ENCODE results near the gene TM6SF1. TPM values are rescaled to one million over a fixed set of nuclear protein-coding genes. Genes with fewer than 3 reads are reported as not detected.

Gene TM6SF1
- total and polyA plus RNA-seq, 9 of the 15 experiments (the other 6 are each of a cell fraction or from before 2014, with no cell fraction given), result 1.0 to 5.6 (median 3.5) TPM

DNA sequence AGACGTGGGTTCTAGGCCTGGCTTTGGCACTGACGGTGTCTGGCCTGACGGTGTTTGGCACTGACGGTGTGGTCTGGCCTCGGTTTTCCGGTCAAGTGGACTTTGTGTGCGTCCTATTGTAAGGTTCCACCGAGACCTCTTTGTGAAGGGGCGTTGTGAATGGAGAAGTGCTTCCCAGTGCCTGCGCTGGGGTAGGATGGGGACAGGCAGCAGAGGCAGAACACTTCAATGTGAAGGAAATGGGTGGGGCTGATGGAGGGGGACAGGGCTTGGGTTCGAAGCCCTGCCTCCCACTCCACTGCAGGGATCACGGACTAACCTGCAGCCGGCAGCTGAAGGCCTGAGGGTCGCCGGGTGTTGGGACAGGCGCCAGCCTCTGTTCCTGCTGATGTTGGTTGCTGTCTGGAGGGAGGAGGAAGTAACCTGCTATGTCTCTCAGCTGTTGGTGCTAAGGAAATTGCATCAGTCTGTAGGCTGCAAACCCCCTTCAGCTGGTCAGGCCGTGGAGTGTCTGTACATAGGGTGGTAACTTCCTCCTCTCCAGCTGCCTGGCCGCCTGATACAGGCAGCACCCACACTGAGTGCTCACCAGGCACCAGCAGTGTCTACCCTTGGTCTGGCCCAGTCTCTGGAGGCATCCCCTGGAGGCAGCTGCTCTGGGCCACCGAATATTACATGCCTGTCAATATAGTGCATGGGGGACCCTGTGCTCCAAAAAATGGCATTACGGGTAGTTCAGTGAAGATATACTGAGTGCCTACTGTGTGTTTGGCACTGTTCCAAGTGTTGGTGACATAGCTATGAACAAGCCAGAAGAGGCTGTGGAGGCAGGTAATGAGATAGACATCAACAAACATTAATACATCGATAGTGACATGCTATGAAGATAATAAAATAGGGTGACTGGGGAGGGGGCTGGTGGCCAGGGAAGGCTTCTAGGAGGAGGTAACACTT is 1.1 kb downstream of the TM6SF1 start (continued):
- TF ChIP-seq NFIC (IDR thresholded peaks at IDR 0.05) (peak; percentile 97), ARID1B (IDR thresholded peaks at IDR 0.05) (peak; percentile 12; the same call in 1 of the 2 replicates), ZNF384 (IDR thresholded peaks at IDR 0.05; ENCODE audit: low read depth, low read length) (no peak), KDM4B (IDR thresholded peaks at IDR 0.05; ENCODE audit: borderline replicate concordance in 2 of 2, low read depth in 1 of 2) (no peak), ETV1 (tag; conservative IDR thresholded peaks at IDR 0.05; ENCODE audit: low read depth) (peak; percentile 33; the same call in 1 of the 2 replicates), ZNF197 (CRISPR knock-in tag; IDR thresholded peaks at IDR 0.05; ENCODE audit: low read depth) (no peak)
- TF ChIP-seq, protein P1, sequence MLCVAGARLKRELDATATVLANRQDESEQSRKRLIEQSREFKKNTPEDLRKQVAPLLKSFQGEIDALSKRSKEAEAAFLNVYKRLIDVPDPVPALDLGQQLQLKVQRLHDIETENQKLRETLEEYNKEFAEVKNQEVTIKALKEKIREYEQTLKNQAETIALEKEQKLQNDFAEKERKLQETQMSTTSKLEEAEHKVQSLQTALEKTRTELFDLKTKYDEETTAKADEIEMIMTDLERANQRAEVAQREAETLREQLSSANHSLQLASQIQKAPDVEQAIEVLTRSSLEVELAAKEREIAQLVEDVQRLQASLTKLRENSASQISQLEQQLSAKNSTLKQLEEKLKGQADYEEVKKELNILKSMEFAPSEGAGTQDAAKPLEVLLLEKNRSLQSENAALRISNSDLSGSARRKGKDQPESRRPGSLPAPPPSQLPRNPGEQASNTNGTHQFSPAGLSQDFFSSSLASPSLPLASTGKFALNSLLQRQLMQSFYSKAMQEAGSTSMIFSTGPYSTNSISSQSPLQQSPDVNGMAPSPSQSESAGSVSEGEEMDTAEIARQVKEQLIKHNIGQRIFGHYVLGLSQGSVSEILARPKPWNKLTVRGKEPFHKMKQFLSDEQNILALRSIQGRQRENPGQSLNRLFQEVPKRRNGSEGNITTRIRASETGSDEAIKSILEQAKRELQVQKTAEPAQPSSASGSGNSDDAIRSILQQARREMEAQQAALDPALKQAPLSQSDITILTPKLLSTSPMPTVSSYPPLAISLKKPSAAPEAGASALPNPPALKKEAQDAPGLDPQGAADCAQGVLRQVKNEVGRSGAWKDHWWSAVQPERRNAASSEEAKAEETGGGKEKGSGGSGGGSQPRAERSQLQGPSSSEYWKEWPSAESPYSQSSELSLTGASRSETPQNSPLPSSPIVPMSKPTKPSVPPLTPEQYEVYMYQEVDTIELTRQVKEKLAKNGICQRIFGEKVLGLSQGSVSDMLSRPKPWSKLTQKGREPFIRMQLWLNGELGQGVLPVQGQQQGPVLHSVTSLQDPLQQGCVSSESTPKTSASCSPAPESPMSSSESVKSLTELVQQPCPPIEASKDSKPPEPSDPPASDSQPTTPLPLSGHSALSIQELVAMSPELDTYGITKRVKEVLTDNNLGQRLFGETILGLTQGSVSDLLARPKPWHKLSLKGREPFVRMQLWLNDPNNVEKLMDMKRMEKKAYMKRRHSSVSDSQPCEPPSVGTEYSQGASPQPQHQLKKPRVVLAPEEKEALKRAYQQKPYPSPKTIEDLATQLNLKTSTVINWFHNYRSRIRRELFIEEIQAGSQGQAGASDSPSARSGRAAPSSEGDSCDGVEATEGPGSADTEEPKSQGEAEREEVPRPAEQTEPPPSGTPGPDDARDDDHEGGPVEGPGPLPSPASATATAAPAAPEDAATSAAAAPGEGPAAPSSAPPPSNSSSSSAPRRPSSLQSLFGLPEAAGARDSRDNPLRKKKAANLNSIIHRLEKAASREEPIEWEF (CRISPR knock-in tag; IDR thresholded peaks at IDR 0.05), result no peak
- TF ChIP-seq, protein P2, sequence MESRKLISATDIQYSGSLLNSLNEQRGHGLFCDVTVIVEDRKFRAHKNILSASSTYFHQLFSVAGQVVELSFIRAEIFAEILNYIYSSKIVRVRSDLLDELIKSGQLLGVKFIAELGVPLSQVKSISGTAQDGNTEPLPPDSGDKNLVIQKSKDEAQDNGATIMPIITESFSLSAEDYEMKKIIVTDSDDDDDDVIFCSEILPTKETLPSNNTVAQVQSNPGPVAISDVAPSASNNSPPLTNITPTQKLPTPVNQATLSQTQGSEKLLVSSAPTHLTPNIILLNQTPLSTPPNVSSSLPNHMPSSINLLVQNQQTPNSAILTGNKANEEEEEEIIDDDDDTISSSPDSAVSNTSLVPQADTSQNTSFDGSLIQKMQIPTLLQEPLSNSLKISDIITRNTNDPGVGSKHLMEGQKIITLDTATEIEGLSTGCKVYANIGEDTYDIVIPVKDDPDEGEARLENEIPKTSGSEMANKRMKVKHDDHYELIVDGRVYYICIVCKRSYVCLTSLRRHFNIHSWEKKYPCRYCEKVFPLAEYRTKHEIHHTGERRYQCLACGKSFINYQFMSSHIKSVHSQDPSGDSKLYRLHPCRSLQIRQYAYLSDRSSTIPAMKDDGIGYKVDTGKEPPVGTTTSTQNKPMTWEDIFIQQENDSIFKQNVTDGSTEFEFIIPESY (CRISPR knock-in tag; IDR thresholded peaks at IDR 0.05), result 0 out of 2 replicates have a peak, but pooled peaks have one; percentile 33
- TF ChIP-seq, protein P3, sequence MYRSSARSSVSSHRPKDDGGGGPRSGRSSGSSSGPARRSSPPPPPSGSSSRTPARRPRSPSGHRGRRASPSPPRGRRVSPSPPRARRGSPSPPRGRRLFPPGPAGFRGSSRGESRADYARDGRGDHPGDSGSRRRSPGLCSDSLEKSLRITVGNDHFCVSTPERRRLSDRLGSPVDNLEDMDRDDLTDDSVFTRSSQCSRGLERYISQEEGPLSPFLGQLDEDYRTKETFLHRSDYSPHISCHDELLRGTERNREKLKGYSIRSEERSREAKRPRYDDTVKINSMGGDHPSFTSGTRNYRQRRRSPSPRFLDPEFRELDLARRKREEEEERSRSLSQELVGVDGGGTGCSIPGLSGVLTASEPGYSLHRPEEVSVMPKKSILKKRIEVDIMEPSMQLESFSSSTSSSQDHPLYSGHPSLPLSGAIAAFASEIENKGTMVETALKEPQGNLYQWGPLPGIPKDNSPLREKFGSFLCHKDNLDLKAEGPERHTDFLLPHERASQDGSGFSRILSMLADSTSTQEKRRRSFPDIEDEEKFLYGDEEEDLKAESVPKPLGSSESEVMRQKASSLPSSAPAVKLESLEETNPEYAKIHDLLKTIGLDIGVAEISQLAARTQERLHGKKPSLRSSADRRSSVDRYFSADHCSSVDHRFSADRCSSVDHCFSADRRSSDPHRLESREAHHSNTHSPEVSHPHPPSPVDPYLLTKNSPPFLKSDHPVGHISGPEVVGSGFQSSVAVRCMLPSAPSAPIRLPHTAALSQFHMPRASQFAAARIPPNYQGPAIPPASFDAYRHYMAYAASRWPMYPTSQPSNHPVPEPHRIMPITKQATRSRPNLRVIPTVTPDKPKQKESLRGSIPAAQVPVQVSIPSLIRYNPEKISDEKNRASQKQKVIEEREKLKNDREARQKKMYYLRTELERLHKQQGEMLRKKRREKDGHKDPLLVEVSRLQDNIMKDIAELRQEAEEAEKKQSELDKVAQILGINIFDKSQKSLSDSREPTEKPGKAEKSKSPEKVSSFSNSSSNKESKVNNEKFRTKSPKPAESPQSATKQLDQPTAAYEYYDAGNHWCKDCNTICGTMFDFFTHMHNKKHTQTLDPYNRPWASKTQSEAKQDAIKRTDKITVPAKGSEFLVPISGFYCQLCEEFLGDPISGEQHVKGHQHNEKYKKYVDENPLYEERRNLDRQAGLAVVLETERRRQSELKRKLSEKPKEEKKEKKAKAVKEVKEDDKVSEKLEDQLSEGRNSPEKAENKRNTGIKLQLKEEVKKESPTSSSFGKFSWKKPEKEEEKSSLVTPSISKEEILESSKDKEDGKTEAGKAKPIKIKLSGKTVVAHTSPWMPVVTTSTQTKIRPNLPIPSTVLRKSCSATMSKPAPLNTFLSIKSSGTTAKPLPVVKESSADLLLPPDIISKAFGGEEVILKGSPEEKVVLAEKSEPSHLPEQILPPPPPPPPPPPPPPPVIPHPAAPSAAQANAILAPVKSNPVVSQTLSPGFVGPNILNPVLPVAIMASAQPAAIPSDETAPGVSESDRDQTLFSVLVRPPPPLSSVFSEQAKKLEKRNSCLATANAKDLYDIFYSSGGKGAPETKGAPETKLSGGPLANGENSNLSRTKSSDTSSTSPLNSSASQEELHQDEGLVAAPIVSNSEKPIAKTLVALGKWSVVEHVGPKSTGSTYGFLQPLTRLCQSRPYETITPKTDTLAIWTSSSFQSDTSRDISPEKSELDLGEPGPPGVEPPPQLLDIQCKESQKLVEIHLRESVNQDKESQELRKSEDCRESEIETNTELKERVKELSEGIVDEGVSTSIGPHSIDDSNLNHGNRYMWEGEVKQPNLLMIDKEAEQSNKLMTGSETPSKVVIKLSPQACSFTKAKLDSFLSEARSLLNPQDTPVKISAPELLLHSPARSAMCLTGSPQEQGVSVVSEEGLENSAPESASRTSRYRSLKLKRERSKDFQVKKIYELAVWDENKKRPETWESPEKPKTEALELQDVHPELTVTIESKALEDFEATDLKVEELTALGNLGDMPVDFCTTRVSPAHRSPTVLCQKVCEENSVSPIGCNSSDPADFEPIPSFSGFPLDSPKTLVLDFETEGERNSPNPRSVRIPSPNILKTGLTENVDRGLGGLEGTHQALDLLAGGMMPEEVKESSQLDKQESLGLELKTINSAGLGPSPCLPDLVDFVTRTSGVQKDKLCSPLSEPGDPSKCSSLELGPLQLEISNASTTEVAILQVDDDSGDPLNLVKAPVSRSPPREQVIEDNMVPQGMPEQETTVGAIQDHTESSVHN (IDR thresholded peaks at IDR 0.05; ENCODE audit: borderline replicate concordance in 1 of 2, low read depth in 1 of 2), result peak in 1 of 2 experiments; percentile 94; a peak in 2 of 4 replicates

All from K562 (cell line).